GM10847 (cell line): ENCODE results near the gene CNDP2.

Source experiments
- POLR2A ChIP-seq: IDR thresholded peaks from 2 replicates; pipeline ENCODE4 v1.6.1; 2011; ENCODE audit not compliant: insufficient read length; ENCODE audit errors: extremely low read depth

CNDP2 gene

GRCh38 chr18:74495581-74496507 is at the start of gene CNDP2:
Gene CNDP2, plus strand, starts transcription at chr18:74496363. Its CDS starts 3,611 bp downstream, at chr18:74499974.
- TF ChIP-seq POLR2A = peak; percentile 74

DNA sequence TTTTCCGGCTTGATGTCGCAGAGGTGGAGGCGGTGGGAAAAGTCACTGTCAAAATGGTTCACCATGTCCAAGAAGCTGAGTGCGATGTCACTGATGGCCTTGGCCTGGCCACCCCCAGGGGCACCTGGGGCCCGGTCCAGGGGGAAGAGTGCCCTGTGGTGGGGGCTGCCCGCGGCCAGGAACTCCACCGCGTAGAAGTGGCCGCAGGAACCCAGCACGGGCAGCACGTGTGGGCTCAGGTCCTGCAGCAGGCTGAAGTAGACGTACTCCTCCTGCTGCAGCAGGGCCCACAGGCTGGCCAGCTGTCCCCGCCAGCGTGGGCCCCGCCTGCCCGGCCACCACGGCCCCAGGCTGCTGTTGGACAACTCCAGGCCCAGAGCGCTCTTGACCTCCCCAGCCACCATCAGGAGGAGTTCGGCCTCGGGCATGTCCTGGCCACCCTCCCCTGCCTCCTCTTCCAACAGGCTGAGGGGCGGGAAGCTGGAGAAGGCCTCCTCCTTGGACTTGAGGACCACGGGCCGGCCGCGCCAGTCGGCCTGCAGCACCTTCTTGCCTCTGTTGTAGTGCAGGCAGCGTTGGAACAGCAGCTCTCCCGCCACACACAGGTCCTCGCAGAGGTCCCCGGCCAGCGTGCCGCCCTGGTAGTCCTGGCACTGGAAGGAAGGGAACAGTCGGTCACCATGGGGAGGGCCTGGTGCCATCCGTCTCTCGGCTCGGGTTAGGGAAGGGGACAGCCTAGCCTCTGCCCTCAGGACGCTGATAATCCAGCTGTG is 49.3 kb upstream of the CNDP2 start:
- TF ChIP-seq POLR2A = no peak

DNA sequence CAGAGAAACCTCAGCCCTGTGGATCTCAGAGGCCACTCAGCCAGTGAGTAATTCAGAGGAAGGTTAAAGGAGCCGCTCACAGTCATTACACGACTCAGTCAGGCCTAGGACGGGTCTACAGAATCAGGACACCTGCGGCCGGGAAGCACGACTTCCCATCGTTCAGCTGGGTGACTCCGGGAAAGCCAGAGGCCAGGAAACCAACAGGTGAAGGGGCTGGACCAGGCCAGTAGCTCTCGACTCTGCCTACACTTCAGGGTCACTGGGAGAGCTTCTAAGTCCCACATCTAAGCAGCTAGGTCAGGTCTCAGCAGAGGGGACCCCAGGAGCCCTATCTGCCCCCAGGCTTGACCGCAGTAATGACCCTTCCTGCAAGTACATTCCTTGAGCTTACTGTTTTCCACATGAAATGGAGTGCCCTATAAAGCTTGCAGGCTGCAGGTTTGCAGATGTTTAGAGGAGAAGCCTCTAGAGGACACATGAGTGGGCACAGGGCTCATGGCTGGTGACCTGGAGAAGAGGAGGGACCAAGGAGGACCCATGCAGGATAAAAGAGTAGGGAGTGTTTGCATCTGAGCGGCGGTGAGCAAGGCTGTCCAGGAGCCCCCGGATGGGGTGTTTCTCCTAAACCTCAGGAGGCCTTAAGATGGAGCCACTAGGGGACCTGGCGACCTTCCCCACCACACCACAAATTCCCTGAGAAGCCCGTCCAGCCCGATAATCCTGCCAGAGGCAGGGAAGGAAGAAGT is 48.6 kb upstream of the CNDP2 start:
- TF ChIP-seq POLR2A = no peak

DNA sequence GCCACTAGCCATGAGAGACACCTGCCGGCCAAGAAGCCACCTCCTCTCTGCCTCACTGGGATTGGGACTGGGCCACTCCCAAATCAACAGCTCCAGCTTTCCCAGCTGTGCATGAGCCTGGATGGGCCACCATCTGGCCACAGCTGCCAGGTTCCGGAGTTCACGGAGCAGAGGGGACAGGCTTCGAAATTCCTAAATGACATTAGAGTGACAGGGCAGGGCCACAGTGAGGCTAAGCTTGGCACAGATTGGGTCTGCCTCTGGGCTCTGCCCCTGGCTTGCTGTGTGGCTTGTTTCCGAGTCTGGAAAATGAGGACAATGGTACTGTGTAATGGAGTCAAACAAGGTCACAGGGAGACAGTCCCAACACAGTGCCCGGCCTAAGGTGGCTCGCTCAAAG is 45.5 kb upstream of the CNDP2 start:
- no peak for TF ChIP-seq POLR2A

GRCh38 chr18:74451148-74451547 is 45.0 kb upstream of the CNDP2 start:
- TF ChIP-seq POLR2A = no peak

GRCh38 chr18:74453016-74453566 is 43.1 kb upstream of the CNDP2 start:
- no peak for TF ChIP-seq POLR2A

GRCh38 chr18:74453642-74454198 is 42.4 kb upstream of the CNDP2 start:
- TF ChIP-seq POLR2A = no peak

DNA sequence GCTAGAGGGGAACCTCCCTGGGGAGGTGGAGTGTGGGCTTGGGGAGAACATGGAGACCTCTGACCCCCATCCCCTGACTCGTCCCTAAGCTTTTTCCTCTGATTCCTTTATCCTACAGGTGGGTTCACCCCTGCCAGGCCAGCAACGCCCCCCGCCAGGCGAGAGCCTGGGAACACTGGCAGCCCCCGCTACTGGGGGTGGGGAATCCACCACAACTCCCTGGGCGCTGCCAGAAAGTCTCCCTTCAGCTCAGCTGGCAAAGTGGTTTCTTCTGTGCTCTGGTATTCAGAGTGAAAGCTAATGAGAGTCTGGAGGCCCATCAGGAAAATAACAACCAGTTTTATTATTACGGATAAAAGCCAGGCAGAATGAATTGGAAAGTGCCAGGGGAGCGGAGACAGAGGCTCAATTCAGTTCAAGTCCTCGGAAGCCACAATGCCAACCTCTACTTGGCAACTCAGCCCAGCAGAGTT is 41.8 kb upstream of the CNDP2 start:
- TF ChIP-seq POLR2A = no peak

DNA sequence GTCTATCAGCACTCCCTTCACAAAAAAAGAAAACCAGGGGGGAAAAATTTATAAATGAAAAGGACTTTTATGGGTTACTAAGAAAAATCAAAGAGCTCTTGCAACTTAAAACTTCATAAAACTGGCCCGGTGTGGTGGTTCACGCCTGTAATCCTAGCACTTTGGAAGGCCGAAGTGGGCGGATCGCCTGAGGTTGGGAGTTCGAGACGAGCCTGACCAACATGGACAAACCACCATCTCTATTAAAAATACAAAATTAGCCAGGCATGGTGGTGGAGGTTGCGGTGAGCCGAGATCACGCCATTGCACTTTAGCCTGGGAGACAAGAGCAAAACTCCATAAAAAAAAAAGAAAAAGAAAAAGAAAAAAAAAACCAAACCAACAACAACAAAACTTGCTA is 40.8 kb upstream of the CNDP2 start:
- TF ChIP-seq POLR2A = no peak

DNA sequence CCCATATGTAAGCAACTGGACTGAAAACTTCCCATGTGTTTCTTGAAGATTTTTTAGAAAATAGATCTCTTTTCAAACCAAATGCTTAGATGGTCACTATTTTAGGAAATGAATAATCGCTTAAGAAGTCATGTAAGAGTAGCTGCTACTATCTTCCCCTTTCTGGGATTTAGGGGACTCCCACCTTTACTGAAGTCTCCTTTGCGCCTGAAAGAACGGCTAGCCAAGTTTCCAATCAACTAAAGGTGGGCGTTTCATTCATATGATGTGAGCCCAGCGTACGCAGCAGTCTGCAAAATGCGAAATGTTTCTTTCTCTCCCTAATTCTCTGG is 40.2 kb upstream of the CNDP2 start:
- TF ChIP-seq POLR2A = no peak

DNA sequence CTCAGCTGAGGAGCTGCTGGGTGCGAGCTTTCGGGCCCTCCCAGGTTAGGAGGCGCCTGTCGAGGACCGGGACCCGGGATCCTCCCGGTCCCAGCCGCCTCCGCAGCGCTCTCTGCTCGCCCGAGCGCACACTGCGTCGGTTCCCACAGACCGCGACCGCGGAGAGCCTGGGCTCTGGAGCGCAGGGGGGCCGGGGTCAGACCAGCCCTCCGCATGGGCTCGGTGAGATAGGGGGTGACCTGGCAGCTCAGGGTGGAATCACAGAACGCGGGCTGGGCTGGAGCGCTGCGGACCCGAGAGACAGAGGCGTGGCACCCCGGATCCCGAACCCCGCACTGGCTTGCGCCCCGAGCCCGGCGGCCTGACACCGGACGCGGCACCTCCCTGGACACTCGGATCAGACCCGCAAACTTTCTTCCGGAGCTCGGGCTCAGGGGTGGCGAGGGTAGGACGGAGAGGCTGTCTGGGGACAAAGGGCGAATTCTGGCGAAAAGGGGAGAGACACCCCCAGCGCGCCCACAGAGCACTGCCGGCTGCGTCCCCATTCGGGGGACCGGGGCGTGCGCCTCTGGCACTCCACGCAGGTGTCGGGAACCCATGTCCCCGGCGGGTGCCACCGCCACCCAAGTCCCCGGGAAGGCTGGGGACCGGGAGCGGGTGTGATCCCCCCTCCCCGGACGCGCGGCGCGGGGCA is 39.7 kb upstream of the CNDP2 start:
- TF ChIP-seq POLR2A = no peak

DNA sequence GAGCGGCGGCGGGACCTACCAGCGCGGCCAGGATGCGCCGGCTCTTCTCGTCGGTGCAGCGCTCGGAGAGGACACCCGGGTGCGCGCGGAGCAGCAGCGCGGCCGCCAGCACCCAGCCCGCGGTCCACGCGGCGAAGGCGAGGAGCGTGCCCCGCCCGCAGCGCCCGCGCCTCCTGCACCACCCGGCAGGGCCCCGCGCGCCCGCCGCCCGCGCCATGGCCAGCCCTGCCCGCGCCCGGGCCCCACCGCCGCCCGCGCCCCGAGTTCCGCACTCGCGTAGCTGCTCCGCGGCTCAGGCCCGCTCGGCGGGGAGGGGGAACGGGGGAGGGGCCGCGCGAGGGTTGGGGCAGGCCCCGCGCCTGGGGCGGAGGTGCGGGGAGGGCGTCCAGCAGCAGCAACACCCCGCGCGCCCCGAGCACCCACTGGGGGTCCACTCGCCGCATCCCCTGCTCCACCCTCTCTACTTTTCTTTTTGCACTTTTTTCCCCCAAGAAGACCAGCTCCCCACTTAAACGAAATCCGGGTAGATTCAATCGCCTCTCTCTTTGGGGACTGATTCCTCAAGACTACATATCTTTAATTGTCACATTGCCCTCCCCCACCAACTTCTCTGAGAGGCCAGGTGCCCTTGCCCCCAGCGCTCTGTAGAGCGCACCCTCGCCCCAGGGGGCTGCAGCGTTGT is 39.0 kb upstream of the CNDP2 start, which contains the start of gene DIPK1C:
TSS of gene DIPK1C (minus strand) at position 266 of the 682 bp plus-strand sequence. CDS start at position 217, 49 bp downstream.
- no peak for TF ChIP-seq POLR2A

DNA sequence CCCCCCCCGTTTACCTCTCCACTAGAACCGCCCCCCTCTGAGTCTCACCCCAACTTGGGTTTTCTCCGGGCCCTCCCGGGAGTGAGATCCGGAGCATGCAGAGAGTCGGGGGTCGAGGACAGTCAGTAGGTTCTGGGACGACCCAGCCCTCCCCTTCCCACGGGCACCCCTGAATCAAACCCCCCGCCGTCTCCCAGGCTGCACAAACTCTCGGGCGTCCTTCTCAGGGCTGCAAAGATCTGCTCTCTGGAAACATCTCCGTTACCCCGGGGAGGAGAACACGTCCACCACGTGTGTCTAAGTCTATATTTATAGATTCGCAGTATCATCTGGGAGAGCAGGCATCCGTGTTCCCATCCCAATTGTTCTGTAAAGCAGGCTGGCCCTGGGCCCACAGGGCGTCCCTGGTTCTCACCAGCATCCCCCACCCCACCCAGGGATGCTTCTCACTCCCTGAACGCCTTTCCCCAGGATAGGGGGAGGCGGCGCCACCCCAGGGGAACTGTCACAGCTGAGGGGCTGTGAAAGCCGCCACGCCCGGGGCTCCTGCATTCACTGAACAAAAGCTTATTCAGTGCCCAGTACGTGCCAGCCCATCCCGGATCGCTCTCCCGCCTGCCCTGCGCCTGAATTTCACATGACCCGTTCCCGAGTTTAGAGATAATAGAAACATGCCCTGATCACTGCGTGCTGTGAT is 38.3 kb upstream of the CNDP2 start:
- no peak for TF ChIP-seq POLR2A
